ENCODE measurements around the gene LGI1.
A peak's percentile ranks its signal among the peaks of the same experiment; 100 is the strongest.
"Not testable (repeated sequence)": the region's sequence is repeated elsewhere in the genome, so short reads cannot be mapped to it uniquely, and the experiment has no call there.

LGI1 gene

DNA sequence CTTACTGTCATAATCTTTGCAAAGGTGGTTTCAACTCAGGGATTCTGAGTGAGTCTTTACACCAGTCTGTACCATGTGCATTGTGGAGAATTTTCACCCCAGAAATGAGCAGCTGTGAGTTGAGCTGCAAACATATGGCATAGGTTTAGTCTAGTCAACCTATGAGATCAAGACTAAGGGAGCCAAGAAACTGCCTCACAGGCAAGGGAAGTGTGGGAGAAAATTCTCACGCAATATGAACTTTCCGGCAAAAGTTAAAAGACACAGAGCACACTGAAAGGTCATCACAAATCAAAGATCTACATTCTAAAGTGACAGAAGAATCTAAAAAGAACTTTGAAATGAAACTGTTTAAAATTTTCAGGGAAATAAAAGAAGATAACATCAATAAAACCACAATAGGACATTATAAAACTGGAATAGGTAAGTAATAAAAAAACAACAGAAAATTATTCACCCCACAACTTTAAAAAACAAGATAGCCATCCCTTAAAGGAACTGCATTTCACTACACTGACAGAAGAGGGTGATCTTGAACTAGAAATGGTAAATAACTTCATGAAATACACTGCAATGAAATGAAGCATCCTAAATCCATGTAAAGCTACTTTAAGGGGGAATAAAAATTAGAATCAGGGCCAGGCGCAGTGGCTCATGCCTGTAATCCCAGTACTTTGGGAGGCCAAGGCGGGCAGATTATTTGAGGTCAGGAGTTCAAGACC lies 63.5 kb downstream of the LGI1 start:
- H3K36me3 ChIP-seq (replicated peaks) = no peaks in the 10 kb centered on the region
- in situ Hi-C loops (cut with MboI; ENCODE audit: low sequenced_read_pairs) = no loop called here
- peak in 1 of 2 experiments; percentile 16 for DNase-seq (ENCODE audit: low spot score in 2 of 2)
- H3K4me3 ChIP-seq = no peak overlapping the region
- H3K27me3 ChIP-seq (ENCODE audit: low read depth) = peaks cover 15% of the 10 kb centered on the region
- H3K4me1 ChIP-seq = no peaks in the 10 kb centered on the region
- H3K9me3 ChIP-seq = no peaks in the 10 kb centered on the region

DNA sequence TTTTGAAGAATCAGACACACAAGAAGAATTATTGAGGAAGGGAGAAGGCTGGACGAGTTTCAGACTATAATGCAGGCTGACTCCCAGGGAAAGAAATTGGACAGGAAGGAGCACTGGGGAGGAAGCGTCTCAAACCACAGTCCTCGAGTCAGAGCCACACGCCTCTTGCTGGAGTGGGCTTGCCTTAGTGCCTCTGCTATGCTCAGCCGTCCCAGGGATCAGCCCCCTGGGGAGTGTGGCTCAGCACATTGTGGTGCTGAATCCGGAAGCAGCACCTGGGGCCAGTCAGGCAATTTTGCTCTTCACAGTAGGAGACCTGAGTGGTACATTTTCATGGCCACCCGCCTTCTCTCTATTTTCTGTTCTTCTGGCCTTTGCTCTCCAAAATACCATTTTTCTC lies 68.6 kb downstream of the LGI1 start:
- no peak for DNase-seq (ENCODE audit: low spot score in 2 of 2)
- no peaks in the 10 kb centered on the region for H3K36me3 ChIP-seq (replicated peaks)
- peaks cover 2% of the 10 kb centered on the region; the same call in 1 of the 2 replicates for H3K27me3 ChIP-seq (ENCODE audit: low read depth)
- H3K9me3 ChIP-seq = no peaks in the 10 kb centered on the region
- H3K4me3 ChIP-seq = no peak overlapping the region
- H3K4me1 ChIP-seq = no peaks in the 10 kb centered on the region
- in situ Hi-C loops (cut with MboI; ENCODE audit: low sequenced_read_pairs) = no loop called here

DNA sequence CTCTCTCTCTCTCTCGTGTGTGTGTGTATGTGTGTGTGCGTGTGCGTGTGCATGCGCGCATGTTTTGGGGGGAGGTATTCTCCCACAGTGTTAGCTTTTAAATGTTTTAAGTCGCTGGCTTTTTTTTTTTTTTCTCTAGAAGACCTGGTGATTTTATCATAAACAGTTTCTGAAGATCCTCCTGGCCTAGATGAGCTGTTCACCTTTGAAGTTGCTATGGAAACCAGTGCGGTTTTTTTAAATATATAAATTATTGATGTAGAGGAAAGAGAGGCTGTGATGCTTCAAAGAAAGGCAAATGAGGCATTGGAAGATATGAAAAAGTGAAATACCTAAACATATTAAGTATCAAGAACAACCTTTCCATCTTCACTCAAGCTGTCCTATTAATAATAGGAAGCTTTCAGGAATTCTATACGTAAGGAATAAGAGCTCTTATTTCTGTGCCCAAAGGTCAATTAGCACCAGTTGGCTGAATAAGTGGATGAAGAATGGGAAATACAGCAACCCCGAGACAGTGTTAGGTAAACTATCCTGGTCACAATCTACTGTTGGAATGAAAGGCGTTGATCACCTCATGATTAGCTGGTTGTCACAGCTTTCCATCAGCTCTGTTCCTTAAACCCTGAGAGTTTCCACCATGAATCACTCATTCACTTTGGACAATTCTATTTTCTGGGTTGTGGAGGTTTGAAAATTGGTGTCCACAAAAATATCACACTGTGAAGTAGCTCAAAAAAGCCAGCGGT lies 69.5 kb downstream of the LGI1 start:
- no peaks in the 10 kb centered on the region for H3K9me3 ChIP-seq
- in situ Hi-C loops (cut with MboI; ENCODE audit: low sequenced_read_pairs) = no loop called here
- no peak for DNase-seq (ENCODE audit: low spot score in 2 of 2)
- H3K4me1 ChIP-seq = no peaks in the 10 kb centered on the region
- peaks cover 2% of the 10 kb centered on the region; the same call in 1 of the 2 replicates for H3K27me3 ChIP-seq (ENCODE audit: low read depth)
- no peaks in the 10 kb centered on the region for H3K36me3 ChIP-seq (replicated peaks)
- H3K4me3 ChIP-seq = no peak overlapping the region

- H3K4me3 ChIP-seq; H3K9me3 ChIP-seq; H3K36me3 ChIP-seq (replicated peaks); H3K27me3 ChIP-seq (ENCODE audit: low read depth); DNase-seq (ENCODE audit: low spot score in 2 of 2); H3K4me1 ChIP-seq; in situ Hi-C loops (cut with MboI; ENCODE audit: low sequenced_read_pairs): not testable (repeated sequence)
Measured at GRCh38 chr10:93831065-93831464, 73.3 kb downstream of the LGI1 start.

GRCh38 chr10:93835770-93836169 lies 78.0 kb downstream of the LGI1 start:
- in situ Hi-C loops (cut with MboI; ENCODE audit: low sequenced_read_pairs) = no loop called here
- no peak for DNase-seq (ENCODE audit: low spot score in 2 of 2)
- Histone ChIP-seq H3K9me3 (peaks cover 6% of the 10 kb centered on the region; the same call in 1 of the 2 replicates), H3K36me3 (replicated peaks) (no peaks in the 10 kb centered on the region), H3K4me3 (no peak overlapping the region), H3K27me3 (ENCODE audit: low read depth) (no peaks in the 10 kb centered on the region), H3K4me1 (no peaks in the 10 kb centered on the region)

GRCh38 chr10:93837822-93838221 lies 80.1 kb downstream of the LGI1 start:
- Histone ChIP-seq H3K9me3 (peaks cover 6% of the 10 kb centered on the region; the same call in 1 of the 2 replicates), H3K27me3 (ENCODE audit: low read depth) (no peaks in the 10 kb centered on the region), H3K4me1 (peaks cover 4% of the 10 kb centered on the region; the same call in 1 of the 2 replicates), H3K4me3 (no peak overlapping the region), H3K36me3 (replicated peaks) (no peaks in the 10 kb centered on the region)
- no peak for DNase-seq (ENCODE audit: low spot score in 2 of 2)
- in situ Hi-C loops (cut with MboI; ENCODE audit: low sequenced_read_pairs) = no loop called here

- DNase-seq (ENCODE audit: low spot score in 2 of 2) = no peak
- Histone ChIP-seq H3K4me3 (no peak overlapping the region), H3K27me3 (ENCODE audit: low read depth) (no peaks in the 10 kb centered on the region), H3K9me3 (peaks cover 6% of the 10 kb centered on the region; the same call in 1 of the 2 replicates), H3K4me1 (peaks cover 6% of the 10 kb centered on the region; the same call in 1 of the 2 replicates), H3K36me3 (replicated peaks) (no peaks in the 10 kb centered on the region)
- in situ Hi-C loops (cut with MboI; ENCODE audit: low sequenced_read_pairs) = no loop called here
Measured at GRCh38 chr10:93838278-93838677, 80.5 kb downstream of the LGI1 start.

- peak in 1 of 2 experiments; percentile 17 for DNase-seq (ENCODE audit: low spot score in 2 of 2)
- no peak overlapping the region for H3K4me3 ChIP-seq
- H3K9me3 ChIP-seq = no peaks in the 10 kb centered on the region
- H3K4me1 ChIP-seq = peaks cover 6% of the 10 kb centered on the region; the same call in 1 of the 2 replicates
- H3K27me3 ChIP-seq (ENCODE audit: low read depth) = no peaks in the 10 kb centered on the region
- no peaks in the 10 kb centered on the region for H3K36me3 ChIP-seq (replicated peaks)
- in situ Hi-C loops (cut with MboI; ENCODE audit: low sequenced_read_pairs) = no loop called here
Measured at GRCh38 chr10:93841961-93842360, 84.2 kb downstream of the LGI1 start.

GRCh38 chr10:93844979-93845626 lies 87.4 kb downstream of the LGI1 start:
- Histone ChIP-seq H3K36me3 (replicated peaks) (no peaks in the 10 kb centered on the region), H3K4me1 (peaks cover 15% of the 10 kb centered on the region), H3K9me3 (no peaks in the 10 kb centered on the region), H3K4me3 (no peak overlapping the region), H3K27me3 (ENCODE audit: low read depth) (no peaks in the 10 kb centered on the region)
- in situ Hi-C loops (cut with MboI; ENCODE audit: low sequenced_read_pairs) = no loop called here
- no peak for DNase-seq (ENCODE audit: low spot score in 2 of 2)
